HG03039 (cell line): Measurements from ENCODE around the gene TMEM150B.

Experiments used
- ATAC-seq: cut with Tn5 transposase; IDR thresholded peaks from one replicate; pipeline ENCODE4 v1.9.1; 2021; ENCODE audit warnings: mild to moderate bottlenecking, moderate library complexity; ENCODE audit not compliant: unreplicated experiment

Gene TMEM150B

GRCh38 chr19:55355213-55355821 lies 30.2 kb upstream of the TMEM150B start:
- ATAC-seq: no peak

GRCh38 chr19:55354698-55355212 lies 29.6 kb upstream of the TMEM150B start, which contains the start of gene COX6B2:
TSS of gene COX6B2 (minus strand) at chr19:55354719. CDS start at chr19:55354521, 198 bp downstream.
- ATAC-seq: no peak

GRCh38 chr19:55353803-55354697 lies 28.9 kb upstream of the TMEM150B start:
- ATAC-seq: no peak

GRCh38 chr19:55353356-55353802 lies 28.2 kb upstream of the TMEM150B start:
- no peak for ATAC-seq

- no peak for ATAC-seq
Observed at GRCh38 chr19:55352549-55353145, 27.5 kb upstream of the TMEM150B start.

- no peak for ATAC-seq
Observed at GRCh38 chr19:55352040-55352439, 26.9 kb upstream of the TMEM150B start.

GRCh38 chr19:55350620-55351315 lies 25.6 kb upstream of the TMEM150B start:
- ATAC-seq: no peak

- ATAC-seq: no peak
Observed at GRCh38 chr19:55348317-55349034, 23.3 kb upstream of the TMEM150B start.

- no peak for ATAC-seq
Observed at GRCh38 chr19:55347442-55348009, 22.4 kb upstream of the TMEM150B start.

GRCh38 chr19:55346725-55347441 lies 21.7 kb upstream of the TMEM150B start:
- no peak for ATAC-seq

- no peak for ATAC-seq
Observed at GRCh38 chr19:55345818-55346724, 20.9 kb upstream of the TMEM150B start.

- ATAC-seq: no peak
Observed at GRCh38 chr19:55345101-55345817, 20.1 kb upstream of the TMEM150B start.

GRCh38 chr19:55344444-55344843 lies 19.3 kb upstream of the TMEM150B start:
- ATAC-seq: no peak

- no peak for ATAC-seq
Observed at GRCh38 chr19:55341595-55342531, 16.7 kb upstream of the TMEM150B start.

- ATAC-seq: no peak
Observed at GRCh38 chr19:55341171-55341588, 16.0 kb upstream of the TMEM150B start.

GRCh38 chr19:55340784-55341147 lies 15.6 kb upstream of the TMEM150B start:
- ATAC-seq: no peak
